Measurements from ENCODE around the gene PIP5K1B. TPM values are rescaled to one million over a fixed set of nuclear protein-coding genes. Genes with fewer than 3 reads are reported as not detected.

The PIP5K1B gene
- total RNA-seq, 1 experiment from 2014 or later, result 2.5 TPM

GRCh38 chr9:68704498-68704813 is 584 bp upstream of the PIP5K1B start:
- no peaks in the 10 kb centered on the region for H3K36me3 Mint-ChIP-seq (ENCODE audit: insufficient read depth in 1 of 3, low read depth in 3 of 3)
- no peaks in the 10 kb centered on the region for H3K79me2 ChIP-seq (ENCODE audit: insufficient read depth, low read length)
- no peaks in the 10 kb centered on the region for H3K9me3 ChIP-seq (ENCODE audit: control insufficient read depth, low read depth, low read length)
- H3K27me3 ChIP-seq (ENCODE audit: insufficient read depth, low read length), result peaks cover 9% of the 10 kb centered on the region; the same call in 1 of the 2 replicates
- DNase-seq, result no peak
- no peak overlapping the region for H3K27ac ChIP-seq (ENCODE audit: insufficient read length, low read depth, low read length)
- no peak overlapping the region for H2BK5ac ChIP-seq (ENCODE audit: insufficient read length, low read length)
- no peak overlapping the region for H4K91ac ChIP-seq (ENCODE audit: insufficient read length, low read depth, low read length)
- H3T11ph ChIP-seq (ENCODE audit: low read length), result no peak overlapping the region
- no peak overlapping the region for H2AK5ac ChIP-seq (ENCODE audit: insufficient read length, low read length)
- H2BK12ac ChIP-seq (ENCODE audit: insufficient read length, low read depth, low read length), result no peak overlapping the region
- TF ChIP-seq, protein P1, sequence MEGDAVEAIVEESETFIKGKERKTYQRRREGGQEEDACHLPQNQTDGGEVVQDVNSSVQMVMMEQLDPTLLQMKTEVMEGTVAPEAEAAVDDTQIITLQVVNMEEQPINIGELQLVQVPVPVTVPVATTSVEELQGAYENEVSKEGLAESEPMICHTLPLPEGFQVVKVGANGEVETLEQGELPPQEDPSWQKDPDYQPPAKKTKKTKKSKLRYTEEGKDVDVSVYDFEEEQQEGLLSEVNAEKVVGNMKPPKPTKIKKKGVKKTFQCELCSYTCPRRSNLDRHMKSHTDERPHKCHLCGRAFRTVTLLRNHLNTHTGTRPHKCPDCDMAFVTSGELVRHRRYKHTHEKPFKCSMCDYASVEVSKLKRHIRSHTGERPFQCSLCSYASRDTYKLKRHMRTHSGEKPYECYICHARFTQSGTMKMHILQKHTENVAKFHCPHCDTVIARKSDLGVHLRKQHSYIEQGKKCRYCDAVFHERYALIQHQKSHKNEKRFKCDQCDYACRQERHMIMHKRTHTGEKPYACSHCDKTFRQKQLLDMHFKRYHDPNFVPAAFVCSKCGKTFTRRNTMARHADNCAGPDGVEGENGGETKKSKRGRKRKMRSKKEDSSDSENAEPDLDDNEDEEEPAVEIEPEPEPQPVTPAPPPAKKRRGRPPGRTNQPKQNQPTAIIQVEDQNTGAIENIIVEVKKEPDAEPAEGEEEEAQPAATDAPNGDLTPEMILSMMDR (conservative IDR thresholded peaks at IDR 0.05), result no peak
- no peak overlapping the region for H3K23ac ChIP-seq (ENCODE audit: insufficient read length, low read depth, low read length)
- H3K9ac ChIP-seq (ENCODE audit: extremely low read depth, insufficient read length, low read length), result no peak overlapping the region
- no peak overlapping the region for H2AFZ ChIP-seq (ENCODE audit: low read length)
- H4K20me1 ChIP-seq (ENCODE audit: control insufficient read depth, insufficient read depth, insufficient read length), result no peaks in the 10 kb centered on the region
- no CpG with 5 or more reads among the region's 11 CpGs for WGBS (ENCODE audit: extremely low coverage, insufficient read length, low lambda C conversion rate)
- H3K4me3 Mint-ChIP-seq, result peak overlapping the region; percentile 65 to 82
- no peak overlapping the region for H3K56ac ChIP-seq (ENCODE audit: insufficient read length, low read depth, low read length)
- peaks cover 20 to 23% of the 10 kb centered on the region in 2 experiments for H3K4me1 Mint-ChIP-seq
- H3K79me1 ChIP-seq (ENCODE audit: insufficient read depth, low read depth, low read length, poor library complexity, severe bottlenecking), result no peaks in the 10 kb centered on the region
- no peak overlapping the region for H4K5ac ChIP-seq (ENCODE audit: insufficient read length, low read depth, low read length)
- no peaks in the 10 kb centered on the region for H3K4me1 ChIP-seq (ENCODE audit: insufficient read depth, low read length)
- peak overlapping the region; percentile 41 for H3K4me2 ChIP-seq (ENCODE audit: insufficient read depth, insufficient read length, low read length)
- no peak overlapping the region for H2BK120ac ChIP-seq (ENCODE audit: low read depth, low read length, poor library complexity, severe bottlenecking)
- peaks cover 10% of the 10 kb centered on the region for H3K23me2 ChIP-seq (ENCODE audit: insufficient read length, low read depth, low read length, poor library complexity, severe bottlenecking)
- no peak overlapping the region for H3K4ac ChIP-seq (ENCODE audit: low read depth, low read length)
- no peak overlapping the region for H2BK15ac ChIP-seq (ENCODE audit: low read depth, low read length)
- H3K14ac ChIP-seq (ENCODE audit: insufficient read depth, low read length), result no peak overlapping the region
- no peak overlapping the region for H3K18ac ChIP-seq (ENCODE audit: insufficient read length, low read depth, low read length)
- no peak overlapping the region for H2BK20ac ChIP-seq (ENCODE audit: low read depth, low read length, poor library complexity, severe bottlenecking)
- no peaks in the 10 kb centered on the region; a peak in 1 of 5 replicates for H3K9me3 Mint-ChIP-seq
- no peak overlapping the region for H4K8ac ChIP-seq (replicated peaks; ENCODE audit: insufficient read length, low read depth, low read length)
- H3K27ac Mint-ChIP-seq, result no peak overlapping the region; a peak in 1 of 7 replicates
- peaks cover 80% of the 10 kb centered on the region for H3K27me3 Mint-ChIP-seq (ENCODE audit: low read depth)
